ENCODE results near the gene SHISAL1.
A peak's percentile ranks its signal among the peaks of the same experiment; 100 is the strongest.

The SHISAL1 gene

DNA sequence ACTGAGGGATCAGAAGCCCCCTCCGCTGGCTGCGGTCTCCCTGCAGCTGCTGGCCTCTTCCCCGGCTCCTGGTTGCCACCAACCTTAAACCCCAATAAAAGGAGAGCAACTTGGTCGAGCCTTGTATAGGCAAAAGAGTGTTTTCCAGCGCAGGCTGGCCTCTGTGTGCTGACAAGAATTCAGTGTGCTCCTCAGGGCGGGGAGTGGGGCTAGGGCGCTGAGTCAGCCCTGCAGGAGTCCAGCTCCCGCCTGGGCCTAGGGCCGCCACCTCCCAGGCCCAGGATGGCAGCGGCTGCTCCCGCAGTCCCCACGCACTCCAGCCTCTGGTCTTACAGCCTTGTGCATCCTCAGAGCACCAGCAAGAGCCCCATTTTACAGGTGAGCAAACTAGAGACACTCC, at the start of gene SHISAL1:
Gene SHISAL1, minus strand, starts transcription at position 186 of the 400 bp plus-strand sequence. CDS start 12,006 bp downstream, outside the sequence.
- FAIRE-seq = no peak
- peak; percentile 35 for DNase-seq (ENCODE audit: low spot score)

- no peak for FAIRE-seq
These were observed 48.8 kb upstream of the SHISAL1 start for GRCh38 chr22:44361391-44362126.

GRCh38 chr22:44360668-44361381, 48.1 kb upstream of the SHISAL1 start:
- FAIRE-seq (peak; percentile 86), DNase-seq (ENCODE audit: low spot score) (peak; percentile 74)

More at GRCh38 chr22:44361391-44362126, 48.8 kb upstream of the SHISAL1 start:
- DNase-seq (ENCODE audit: low spot score) = no peak

DNA sequence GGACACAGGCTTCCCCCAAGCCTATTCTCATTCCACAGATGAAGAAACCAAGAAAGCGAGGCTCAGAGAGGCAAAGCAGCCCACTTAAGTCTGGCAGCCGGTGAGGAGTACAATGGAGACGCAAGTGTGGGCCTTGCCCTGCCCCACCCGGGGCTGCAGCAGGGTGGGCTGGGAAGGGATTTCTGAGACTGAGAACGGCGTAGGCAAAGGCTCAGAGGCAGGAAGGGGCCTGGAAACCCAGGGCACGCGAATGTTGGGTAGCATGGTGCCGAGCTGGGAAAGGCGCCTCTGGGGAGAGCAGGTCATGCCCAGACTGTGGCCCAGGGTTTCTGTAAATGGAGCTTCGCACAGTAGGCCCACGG, 47.5 kb upstream of the SHISAL1 start:
- DNase-seq (ENCODE audit: low spot score) = no peak
- FAIRE-seq = peak; percentile 32

GRCh38 chr22:44359496-44360110, 46.9 kb upstream of the SHISAL1 start:
- DNase-seq (ENCODE audit: low spot score) (no peak), FAIRE-seq (no peak)

- no peak for DNase-seq (ENCODE audit: low spot score)
- no peak for FAIRE-seq
These were observed 46.1 kb upstream of the SHISAL1 start for GRCh38 chr22:44358709-44359440.

DNA sequence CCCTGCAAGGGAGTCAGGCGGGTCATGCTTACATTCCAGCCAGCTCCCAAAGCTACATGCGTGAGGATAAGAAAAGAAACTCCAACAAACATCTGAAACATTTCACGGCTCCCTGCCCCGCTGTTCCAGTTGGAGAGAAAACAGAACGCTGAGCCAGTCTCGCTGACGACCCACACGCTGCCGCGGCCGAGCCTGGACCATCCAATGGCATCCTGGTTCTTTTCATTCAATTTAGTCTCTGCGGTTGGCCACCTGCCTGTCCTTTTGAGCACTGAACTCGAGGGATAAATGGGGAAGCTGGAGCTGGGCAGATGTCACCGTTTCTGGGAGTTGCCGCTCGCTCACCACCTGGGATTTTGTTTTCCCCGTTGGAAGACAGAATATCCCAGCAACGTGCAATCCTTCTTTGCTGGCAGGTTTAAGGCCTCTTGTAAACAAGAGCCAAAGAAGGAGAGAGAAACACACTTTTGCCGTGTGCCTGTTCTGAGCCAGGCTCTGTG, 45.3 kb upstream of the SHISAL1 start:
- DNase-seq (ENCODE audit: low spot score) (no peak), FAIRE-seq (no peak)

DNA sequence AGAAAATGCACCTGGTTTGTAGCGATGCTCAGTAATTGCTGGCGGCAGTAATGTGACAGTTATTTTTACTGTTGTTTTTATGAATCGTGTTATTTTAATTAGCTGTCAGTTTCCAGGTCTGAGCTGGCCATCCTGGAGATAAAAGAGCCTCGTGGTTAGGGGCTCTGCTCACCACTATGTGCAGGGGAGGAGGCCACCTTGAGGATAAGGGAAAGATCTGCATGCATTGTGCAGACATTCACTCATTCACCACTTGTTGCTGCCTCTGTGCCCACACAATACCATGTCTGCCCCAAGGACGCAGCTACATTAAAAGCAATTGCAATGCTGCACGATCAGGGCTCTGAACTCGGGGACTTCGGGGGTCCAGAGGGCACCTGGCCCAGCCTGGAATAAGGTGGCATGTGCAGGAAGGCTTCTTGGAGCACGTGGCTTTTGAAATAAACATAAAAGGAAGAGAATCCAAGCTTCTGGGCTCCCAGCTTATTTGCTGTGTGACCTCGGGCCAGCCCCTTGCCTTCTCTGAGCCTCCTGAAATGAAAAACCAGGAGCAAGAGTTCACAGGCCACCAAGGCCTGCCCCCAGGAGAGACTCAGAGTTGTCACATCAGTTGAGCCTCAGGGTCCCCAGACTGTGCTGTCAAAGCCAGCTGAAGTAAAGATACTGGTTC, 44.7 kb upstream of the SHISAL1 start:
- no peak for DNase-seq (ENCODE audit: low spot score)
- FAIRE-seq = no peak

- DNase-seq (ENCODE audit: low spot score) (no peak), FAIRE-seq (no peak)
These were observed 42.9 kb upstream of the SHISAL1 start for GRCh38 chr22:44355716-44356070.

DNA sequence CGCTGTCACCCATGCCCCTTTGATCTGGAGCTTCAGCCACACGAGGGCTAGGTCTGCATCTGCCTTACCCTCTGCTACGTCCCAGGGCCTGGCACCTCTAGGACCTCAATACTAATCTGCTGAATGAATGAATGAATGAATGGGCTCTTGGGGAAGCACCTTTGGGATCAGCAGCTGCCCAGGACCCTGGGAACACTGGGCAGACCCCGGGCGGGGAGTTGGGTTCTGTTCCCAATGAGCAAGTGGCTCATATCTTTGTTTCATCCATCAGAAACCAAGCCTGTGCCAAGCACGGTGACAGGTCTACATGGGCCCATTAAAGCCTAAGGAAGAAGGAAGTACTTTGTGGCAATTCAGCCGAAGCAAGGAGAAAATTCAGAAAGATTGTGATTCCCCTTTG, 41.5 kb upstream of the SHISAL1 start:
- no peak for FAIRE-seq
- DNase-seq (ENCODE audit: low spot score) = no peak

DNA sequence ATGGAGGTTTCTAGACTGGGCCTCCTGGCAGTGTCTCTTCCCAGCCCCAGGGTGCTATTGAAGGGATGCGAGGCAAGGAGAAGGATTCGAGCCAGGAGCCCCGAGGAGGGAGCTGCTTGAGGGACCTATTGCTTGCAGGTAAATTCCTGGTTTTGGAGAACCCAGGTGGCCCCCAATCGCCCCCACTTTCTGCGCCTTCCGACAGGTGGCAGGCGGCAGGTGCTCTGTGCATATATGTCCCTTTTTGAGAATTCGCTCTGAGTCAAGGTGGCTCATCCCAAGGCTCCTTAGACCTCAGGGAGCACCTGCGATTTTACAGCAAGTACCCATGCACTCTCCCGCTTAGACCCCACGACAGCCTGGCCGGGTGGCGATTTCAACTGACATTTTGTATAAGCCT, 40.3 kb upstream of the SHISAL1 start:
- no peak for DNase-seq (ENCODE audit: low spot score)
- FAIRE-seq = no peak

GRCh38 chr22:44352378-44353035, 39.8 kb upstream of the SHISAL1 start:
- DNase-seq (ENCODE audit: low spot score) (no peak), FAIRE-seq (no peak)

DNA sequence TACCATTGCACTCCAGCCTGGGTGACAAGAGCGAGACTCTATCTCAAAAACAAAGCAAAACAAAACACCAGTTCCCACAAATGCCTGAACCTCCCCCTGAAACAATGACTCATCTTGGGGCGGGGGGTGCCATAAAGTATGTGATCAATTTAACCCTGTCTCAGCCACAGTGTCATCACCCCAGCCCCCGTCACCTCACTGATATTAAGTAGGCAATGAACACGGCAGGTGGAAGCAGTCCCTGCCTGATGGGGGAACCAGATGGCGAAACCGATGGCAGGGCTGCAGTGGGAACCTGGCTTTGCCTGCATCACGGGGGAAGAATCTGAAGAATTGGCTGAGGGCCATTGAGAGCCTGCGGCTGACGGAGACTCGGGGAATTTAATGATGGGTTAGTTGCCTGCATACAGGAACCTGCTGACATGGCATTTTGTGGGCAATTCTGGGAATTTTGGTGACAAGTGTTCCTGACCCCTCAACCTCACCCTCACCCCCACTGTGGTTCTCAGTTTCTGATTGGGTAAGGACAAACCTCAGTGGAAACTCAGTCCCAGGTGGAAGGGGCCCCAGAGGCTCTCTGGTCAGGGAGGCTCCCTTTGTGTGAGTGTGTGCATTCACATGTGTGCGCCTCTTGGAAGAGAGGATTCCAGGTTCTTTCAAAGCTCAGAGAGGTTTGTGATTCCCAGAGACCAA, 39.1 kb upstream of the SHISAL1 start:
- peak; percentile 91 for DNase-seq (ENCODE audit: low spot score)
- FAIRE-seq = peak; percentile 93

GRCh38 chr22:44351037-44351436, 38.3 kb upstream of the SHISAL1 start:
- FAIRE-seq = no peak
- DNase-seq (ENCODE audit: low spot score) = no peak

- FAIRE-seq = no peak
- no peak for DNase-seq (ENCODE audit: low spot score)
These were observed 36.8 kb upstream of the SHISAL1 start for GRCh38 chr22:44349594-44349993.

DNA sequence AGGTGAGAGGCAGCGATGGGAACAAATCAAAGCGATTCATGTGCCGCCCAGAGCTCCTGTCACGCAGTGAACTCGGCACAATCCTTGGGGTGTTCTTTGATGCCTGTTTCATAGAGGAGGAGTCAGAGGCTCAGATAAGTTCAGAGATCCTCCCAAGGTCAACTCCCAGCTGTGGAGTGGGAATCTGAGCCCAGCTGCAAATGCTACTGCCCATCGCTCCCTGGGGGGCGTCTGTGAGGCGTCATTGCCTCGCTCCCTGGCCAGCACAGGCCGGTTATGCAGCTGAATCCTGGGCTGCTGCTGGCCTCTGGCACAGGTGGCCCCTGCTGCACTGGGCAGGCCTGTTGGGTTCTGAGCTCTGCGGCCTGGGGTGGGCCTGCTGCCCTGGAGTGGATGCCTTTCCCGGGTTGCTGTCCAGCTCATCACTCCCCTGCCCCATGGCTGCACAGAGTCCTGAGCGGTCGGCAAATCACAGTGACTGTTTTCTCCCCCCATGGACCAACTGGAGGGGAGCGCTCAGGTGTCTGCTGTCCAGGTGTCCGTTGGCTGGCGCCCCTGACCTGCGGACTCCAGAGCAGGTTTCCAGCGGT, 36.3 kb upstream of the SHISAL1 start:
- DNase-seq (ENCODE audit: low spot score) (no peak), FAIRE-seq (no peak)

DNA sequence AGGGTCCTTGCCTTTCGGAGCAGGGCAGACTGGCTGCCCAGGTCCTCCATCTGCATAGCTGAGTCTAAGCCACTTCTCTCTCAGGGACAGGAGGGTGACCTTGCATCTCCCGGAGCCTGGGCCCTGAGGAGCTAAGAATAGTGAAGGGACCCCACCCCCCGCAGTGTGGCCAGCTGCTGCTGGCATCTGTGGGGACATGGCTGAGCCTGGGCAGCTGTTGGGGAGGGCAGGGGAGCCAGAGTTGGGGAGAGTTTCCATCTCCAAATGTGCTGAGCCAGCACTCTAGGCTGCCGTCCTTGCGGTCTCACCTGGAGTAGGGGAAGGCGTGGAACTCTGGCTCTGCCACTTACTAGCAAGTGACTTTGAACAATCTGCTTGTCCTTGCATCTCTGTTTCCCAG, 34.8 kb upstream of the SHISAL1 start:
- FAIRE-seq (no peak), DNase-seq (ENCODE audit: low spot score) (no peak)

GRCh38 chr22:44347080-44347479, 34.3 kb upstream of the SHISAL1 start:
- DNase-seq (ENCODE audit: low spot score) = no peak
- FAIRE-seq = no peak

- no peak for FAIRE-seq
- DNase-seq (ENCODE audit: low spot score) = no peak
These were observed 33.1 kb upstream of the SHISAL1 start for GRCh38 chr22:44345872-44346271.

- no peak for FAIRE-seq
These were observed 31.7 kb upstream of the SHISAL1 start for GRCh38 chr22:44344407-44344806.

More at GRCh38 chr22:44344407-44344806, 31.7 kb upstream of the SHISAL1 start:
- no peak for DNase-seq (ENCODE audit: low spot score)

Measured in urothelium cell line (cell line).